Measurements from ENCODE around the gene VPS16.

Gene VPS16

DNA sequence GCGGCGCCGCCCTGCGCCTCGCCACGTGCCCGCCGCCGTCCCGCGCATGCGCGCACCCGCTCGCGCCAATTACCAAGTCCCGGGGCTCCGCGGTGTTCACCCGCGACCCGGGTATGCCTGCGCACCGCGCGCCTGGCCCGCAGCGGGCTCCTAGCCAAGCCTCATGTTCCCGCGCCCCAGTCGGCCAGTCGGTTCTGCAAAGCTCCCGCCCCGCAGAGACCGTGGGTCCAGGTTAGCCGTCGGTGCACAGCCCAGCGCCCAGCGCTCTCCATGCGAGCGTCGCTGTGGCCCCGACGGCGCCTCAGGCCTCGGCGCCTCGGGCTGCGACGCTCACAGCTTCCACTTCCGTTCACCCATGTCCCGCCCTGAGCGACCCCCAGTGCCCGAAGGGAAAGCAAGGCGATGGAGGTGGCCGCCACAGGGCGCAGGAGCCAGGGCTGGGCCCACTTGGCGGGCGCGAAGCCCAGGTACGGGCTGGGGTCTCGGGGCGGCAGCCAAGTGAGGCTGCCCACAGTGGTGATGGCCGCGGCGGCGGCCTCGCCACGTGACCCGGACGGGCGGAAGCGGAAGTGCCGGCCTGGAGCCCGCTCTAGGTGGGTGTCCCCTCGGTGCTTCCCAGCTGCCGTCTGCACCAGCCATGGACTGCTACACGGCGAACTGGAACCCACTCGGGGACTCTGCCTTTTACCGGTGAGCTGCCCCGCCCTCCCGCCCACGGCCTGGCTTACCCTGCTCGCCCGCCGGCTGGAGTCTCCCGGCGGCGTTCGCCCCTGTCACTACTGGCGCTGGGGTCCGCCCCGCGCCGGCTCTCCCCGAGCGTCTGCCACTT is at the start of gene VPS16, which contains the start of gene PCED1A:
Gene VPS16, plus strand, starts transcription at position 608 of the 829 bp plus-strand sequence. Its CDS starts 30 bp downstream, at position 638.
Gene PCED1A, minus strand, starts transcription at position 518 of the 829 bp plus-strand sequence. CDS start 743 bp downstream, outside the sequence.
- Histone ChIP-seq H3K9me3 (no peaks in the 10 kb centered on the region), H3K4me1 (peaks cover 3% of the 10 kb centered on the region; the same call in 1 of the 2 replicates), H3K27me3 (ENCODE audit: low read depth) (no peaks in the 10 kb centered on the region), H3K4me3 (peak within 1 kb of the TSS; percentile 80), H3K36me3 (replicated peaks) (peaks cover 5% of the 10 kb centered on the region; the same call in 1 of the 2 replicates)
- in situ Hi-C loops (cut with MboI; ENCODE audit: low sequenced_read_pairs) = no loop called here
- DNase-seq (ENCODE audit: low spot score in 2 of 2) = peak; percentile 78 to 91

- Histone ChIP-seq H3K9me3 (no peaks in the 10 kb centered on the region), H3K4me3 (no peak overlapping the region), H3K27me3 (ENCODE audit: low read depth) (no peaks in the 10 kb centered on the region), H3K4me1 (no peaks in the 10 kb centered on the region), H3K36me3 (replicated peaks) (peaks cover 30% of the 10 kb centered on the region)
- in situ Hi-C loops (cut with MboI; ENCODE audit: low sequenced_read_pairs) = no loop called here
- DNase-seq (ENCODE audit: low spot score in 2 of 2) = no peak
Observed at GRCh38 chr20:2793471-2793870, 47.1 kb upstream of the VPS16 start.

DNA sequence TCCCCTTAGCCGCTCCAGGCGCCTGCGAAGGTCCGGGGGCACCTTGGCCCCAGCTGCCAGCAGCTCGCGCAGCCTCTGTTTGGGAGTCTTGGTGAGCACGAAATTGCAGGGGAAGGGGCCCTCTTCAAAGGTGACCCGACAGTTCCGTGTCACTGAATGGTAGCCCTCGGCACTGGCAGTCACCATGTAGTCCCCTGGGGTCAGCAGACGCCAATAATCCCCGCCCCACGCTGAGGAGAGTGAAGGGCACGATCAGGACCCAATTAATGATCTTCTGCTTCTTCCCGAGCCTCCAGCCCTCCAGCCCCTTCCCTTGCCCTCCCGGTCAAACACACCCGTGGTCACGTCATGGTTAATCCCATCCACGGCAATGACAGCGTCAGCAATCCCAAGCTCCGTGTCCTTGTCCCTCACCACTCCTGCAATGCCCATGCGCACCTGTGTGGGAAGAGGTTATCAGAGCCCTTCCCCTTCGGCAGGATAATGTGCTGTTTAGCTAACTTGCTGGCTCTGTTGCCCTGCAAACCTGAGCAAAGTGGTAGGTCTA is 46.3 kb upstream of the VPS16 start:
- Histone ChIP-seq H3K9me3 (no peaks in the 10 kb centered on the region), H3K4me3 (no peak overlapping the region), H3K27me3 (ENCODE audit: low read depth) (no peaks in the 10 kb centered on the region), H3K36me3 (replicated peaks) (peaks cover 33% of the 10 kb centered on the region), H3K4me1 (no peaks in the 10 kb centered on the region; the same call in 1 of the 2 replicates)
- in situ Hi-C loops (cut with MboI; ENCODE audit: low sequenced_read_pairs) = no loop called here
- DNase-seq (ENCODE audit: low spot score in 2 of 2) = no peak

GRCh38 chr20:2794866-2795447 is 45.6 kb upstream of the VPS16 start:
- Histone ChIP-seq H3K4me1 (peaks cover 2% of the 10 kb centered on the region; the same call in 1 of the 2 replicates), H3K36me3 (replicated peaks) (peaks cover 33% of the 10 kb centered on the region), H3K27me3 (ENCODE audit: low read depth) (no peaks in the 10 kb centered on the region), H3K9me3 (no peaks in the 10 kb centered on the region), H3K4me3 (no peak overlapping the region)
- DNase-seq (ENCODE audit: low spot score in 2 of 2) = no peak
- in situ Hi-C loops (cut with MboI; ENCODE audit: low sequenced_read_pairs) = no loop called here

DNA sequence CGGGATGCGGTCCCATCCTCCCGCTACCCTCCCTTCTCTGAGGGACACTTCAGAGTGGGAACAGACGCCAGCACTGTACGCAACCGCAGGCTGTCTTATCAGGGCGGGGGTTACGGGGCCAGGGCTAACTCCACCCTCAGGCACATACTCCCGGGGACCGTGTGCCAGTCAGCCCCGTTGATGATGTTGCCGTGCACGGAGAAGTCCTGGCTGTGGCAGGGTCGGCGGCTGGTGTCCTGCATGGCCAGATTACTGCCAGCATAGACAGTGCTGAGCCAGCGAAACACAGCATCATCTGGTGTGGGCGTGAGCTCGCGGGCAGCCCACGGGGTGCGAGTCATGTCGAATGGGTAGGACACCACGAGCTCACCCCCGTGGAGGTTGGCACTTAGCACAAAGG is 45.1 kb upstream of the VPS16 start:
- H3K36me3 ChIP-seq (replicated peaks) = peaks cover 33% of the 10 kb centered on the region
- H3K4me1 ChIP-seq = peaks cover 2% of the 10 kb centered on the region; the same call in 1 of the 2 replicates
- in situ Hi-C loops (cut with MboI; ENCODE audit: low sequenced_read_pairs) = no loop called here
- DNase-seq (ENCODE audit: low spot score in 2 of 2) = no peak
- H3K4me3 ChIP-seq = no peak overlapping the region
- no peaks in the 10 kb centered on the region for H3K9me3 ChIP-seq
- no peaks in the 10 kb centered on the region for H3K27me3 ChIP-seq (ENCODE audit: low read depth)

- Histone ChIP-seq H3K27me3 (ENCODE audit: low read depth) (no peaks in the 10 kb centered on the region), H3K9me3 (no peaks in the 10 kb centered on the region), H3K36me3 (replicated peaks) (peaks cover 33% of the 10 kb centered on the region), H3K4me3 (no peak overlapping the region), H3K4me1 (peaks cover 6% of the 10 kb centered on the region)
- no peak for DNase-seq (ENCODE audit: low spot score in 2 of 2)
- in situ Hi-C loops (cut with MboI; ENCODE audit: low sequenced_read_pairs) = no loop called here
Observed at GRCh38 chr20:2796011-2796660, 44.4 kb upstream of the VPS16 start.

- in situ Hi-C loops (cut with MboI; ENCODE audit: low sequenced_read_pairs) = no loop called here
- Histone ChIP-seq H3K36me3 (replicated peaks) (peaks cover 33% of the 10 kb centered on the region), H3K9me3 (no peaks in the 10 kb centered on the region), H3K4me3 (no peak overlapping the region), H3K4me1 (peaks cover 11% of the 10 kb centered on the region), H3K27me3 (ENCODE audit: low read depth) (no peaks in the 10 kb centered on the region)
- DNase-seq (ENCODE audit: low spot score in 2 of 2) = no peak
Observed at GRCh38 chr20:2797136-2797983, 43.2 kb upstream of the VPS16 start.

DNA sequence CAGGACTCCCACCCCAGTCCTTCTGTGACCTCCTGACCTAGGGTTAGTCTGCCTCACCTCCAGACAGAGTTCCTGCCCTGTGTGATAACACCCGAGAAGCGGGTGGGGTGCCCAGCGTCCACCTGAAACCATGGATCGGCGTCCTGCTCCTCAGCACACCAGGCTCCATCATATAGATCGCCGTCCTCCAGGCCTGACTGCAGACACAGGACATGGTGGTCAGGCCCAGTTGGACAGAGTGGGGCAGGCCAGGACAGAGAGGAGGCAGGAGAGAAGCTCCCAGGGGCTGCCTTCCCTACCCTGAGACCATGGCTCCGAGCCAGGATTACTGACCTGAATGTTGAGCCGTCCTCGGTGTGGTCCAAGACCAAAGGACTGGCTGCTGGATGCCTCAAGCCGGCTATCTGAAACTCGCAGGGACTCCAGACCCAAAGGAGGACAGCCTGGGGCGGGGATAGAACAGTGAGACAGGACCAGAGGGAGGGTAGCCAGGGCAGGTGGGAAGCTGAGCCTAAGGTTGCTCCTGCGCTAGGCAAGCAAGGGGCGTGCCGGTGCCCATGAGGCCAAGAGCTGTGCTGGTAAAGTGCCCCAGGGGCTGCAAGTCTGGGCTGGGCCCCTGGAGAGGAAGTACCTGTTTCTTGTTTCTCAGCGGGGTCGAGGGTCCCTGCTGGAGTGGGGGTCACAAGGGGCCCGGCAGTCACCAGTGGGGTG is 42.3 kb upstream of the VPS16 start:
- Histone ChIP-seq H3K9me3 (no peaks in the 10 kb centered on the region), H3K27me3 (ENCODE audit: low read depth) (no peaks in the 10 kb centered on the region), H3K4me3 (no peak overlapping the region), H3K4me1 (peaks cover 11% of the 10 kb centered on the region), H3K36me3 (replicated peaks) (peaks cover 33% of the 10 kb centered on the region)
- DNase-seq (ENCODE audit: low spot score in 2 of 2) = no peak
- in situ Hi-C loops (cut with MboI; ENCODE audit: low sequenced_read_pairs) = no loop called here

DNA sequence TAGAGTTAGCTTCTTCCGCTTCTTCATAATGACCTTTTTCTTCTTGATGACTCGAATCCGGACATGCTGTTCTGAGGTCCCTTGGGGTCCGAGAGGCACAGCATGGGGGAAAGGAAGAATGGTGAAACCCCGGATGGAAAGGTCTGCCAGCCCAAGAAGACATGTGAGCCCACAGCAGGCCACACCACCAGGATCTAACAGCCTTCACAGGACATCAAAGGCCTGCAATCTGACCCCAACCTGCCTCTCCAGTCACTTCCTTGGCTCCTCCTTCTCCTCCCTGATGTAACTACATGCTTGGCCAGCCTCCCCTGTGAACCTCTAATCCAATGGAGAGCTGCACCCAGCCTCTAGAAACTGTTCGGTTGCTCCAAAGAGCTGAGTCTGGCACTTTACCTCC is 41.7 kb upstream of the VPS16 start:
- in situ Hi-C loops (cut with MboI; ENCODE audit: low sequenced_read_pairs) = no loop called here
- Histone ChIP-seq H3K4me3 (no peak overlapping the region), H3K36me3 (replicated peaks) (peaks cover 33% of the 10 kb centered on the region), H3K27me3 (ENCODE audit: low read depth) (no peaks in the 10 kb centered on the region), H3K9me3 (no peaks in the 10 kb centered on the region), H3K4me1 (peaks cover 11% of the 10 kb centered on the region)
- DNase-seq (ENCODE audit: low spot score in 2 of 2) = peak in 1 of 2 experiments; percentile 33

GRCh38 chr20:2799271-2799670 is 41.3 kb upstream of the VPS16 start:
- in situ Hi-C loops (cut with MboI; ENCODE audit: low sequenced_read_pairs) = no loop called here
- DNase-seq (ENCODE audit: low spot score in 2 of 2) = no peak
- Histone ChIP-seq H3K4me3 (peak overlapping the region; percentile 63), H3K27me3 (ENCODE audit: low read depth) (no peaks in the 10 kb centered on the region), H3K4me1 (peaks cover 11% of the 10 kb centered on the region), H3K36me3 (replicated peaks) (peaks cover 33% of the 10 kb centered on the region), H3K9me3 (no peaks in the 10 kb centered on the region)

DNA sequence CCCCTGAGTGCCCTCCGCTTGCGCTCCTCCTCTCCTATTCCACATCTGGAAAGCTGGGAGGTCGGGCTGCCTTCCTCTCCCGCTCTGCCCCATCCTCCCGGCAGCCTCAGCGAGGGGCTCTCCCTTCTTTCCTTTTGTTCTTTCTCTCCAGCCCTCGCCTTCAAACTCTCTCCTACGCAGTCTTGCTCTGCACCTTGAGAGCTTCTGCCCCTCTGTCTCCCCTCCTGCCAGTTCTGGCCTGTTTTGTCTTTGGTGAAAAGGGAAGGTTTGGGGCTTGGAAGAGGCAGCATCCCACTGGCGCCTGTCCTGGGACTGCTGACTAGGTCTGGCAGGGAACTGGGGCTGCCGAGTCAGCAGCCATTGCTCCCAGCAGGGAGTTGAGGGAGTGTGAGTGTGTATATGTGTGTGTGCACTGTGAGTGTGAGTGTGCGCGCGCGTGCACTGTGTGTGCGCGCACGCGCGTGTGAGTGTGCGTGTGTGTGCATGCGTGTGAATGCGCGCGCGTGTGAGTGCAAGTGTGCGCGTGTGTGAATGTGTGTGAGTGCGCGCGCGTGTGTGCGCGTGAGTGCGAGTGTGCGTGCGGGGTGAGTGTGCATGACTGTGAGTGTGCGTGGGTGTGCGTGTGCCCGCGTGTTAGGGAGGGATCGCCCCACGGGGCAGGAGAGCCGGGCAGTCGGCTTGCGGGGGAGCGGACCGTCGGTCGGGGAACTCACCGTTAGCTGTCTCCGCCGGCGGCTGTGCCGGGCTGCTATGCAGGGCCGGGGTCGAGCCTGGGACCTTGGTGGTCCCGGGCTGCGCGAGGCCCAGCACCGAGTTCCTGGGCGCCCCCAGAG is 40.6 kb upstream of the VPS16 start:
- in situ Hi-C loops (cut with MboI; ENCODE audit: low sequenced_read_pairs) = no loop called here
- Histone ChIP-seq H3K9me3 (no peaks in the 10 kb centered on the region), H3K4me1 (peaks cover 11% of the 10 kb centered on the region), H3K27me3 (ENCODE audit: low read depth) (no peaks in the 10 kb centered on the region), H3K4me3 (peak overlapping the region; percentile 63), H3K36me3 (replicated peaks) (peaks cover 32% of the 10 kb centered on the region)
- DNase-seq (ENCODE audit: low spot score in 2 of 2) = peak; percentile 18 to 44

Measured in HAP-1 (cell line).